ENCODE results near the gene NCOA6. TPM values are rescaled to one million over a fixed set of nuclear protein-coding genes. Genes with fewer than 3 reads are reported as not detected.

The NCOA6 gene
- total RNA-seq, 1 donor from 2014 or later = 80.7 TPM

GRCh38 chr20:34751453-34751852, 74.0 kb downstream of the NCOA6 start:
- no peak for TF ChIP-seq CTCF (IDR thresholded peaks at IDR 0.05; ENCODE audit: unreplicated experiment)
- H3K4me1 Mint-ChIP-seq (ENCODE audit: low read depth) = no peaks in the 10 kb centered on the region
- no peak for DNase-seq (ENCODE audit: low spot score, unreplicated experiment)
- H3K4me3 Mint-ChIP-seq (ENCODE audit: low read depth) = no peak overlapping the region
- peaks cover 28% of the 10 kb centered on the region for H3K36me3 Mint-ChIP-seq (ENCODE audit: insufficient read depth)
- no peaks in the 10 kb centered on the region for H3K9me3 Mint-ChIP-seq (ENCODE audit: low read depth)
- H3K27me3 Mint-ChIP-seq = no peaks in the 10 kb centered on the region
- no peak overlapping the region for H3K27ac Mint-ChIP-seq

- TF ChIP-seq CTCF (IDR thresholded peaks at IDR 0.05; ENCODE audit: unreplicated experiment) = no peak
- H3K27me3 Mint-ChIP-seq = no peaks in the 10 kb centered on the region
Observed at GRCh38 chr20:34750484-34750883, 75.0 kb downstream of the NCOA6 start.

GRCh38 chr20:34748709-34749108, 76.7 kb downstream of the NCOA6 start:
- Mint-ChIP-seq H3K4me3 (ENCODE audit: low read depth) (no peak overlapping the region), H3K9me3 (ENCODE audit: low read depth) (no peaks in the 10 kb centered on the region), H3K36me3 (ENCODE audit: insufficient read depth) (peaks cover 21% of the 10 kb centered on the region), H3K27me3 (no peaks in the 10 kb centered on the region), H3K27ac (no peak overlapping the region), H3K4me1 (ENCODE audit: low read depth) (no peaks in the 10 kb centered on the region)
- no peak for TF ChIP-seq CTCF (IDR thresholded peaks at IDR 0.05; ENCODE audit: unreplicated experiment)
- DNase-seq (ENCODE audit: low spot score, unreplicated experiment) = no peak

More at GRCh38 chr20:34750484-34750883, 75.0 kb downstream of the NCOA6 start:
- peaks cover 27% of the 10 kb centered on the region for H3K36me3 Mint-ChIP-seq (ENCODE audit: insufficient read depth)
- no peaks in the 10 kb centered on the region for H3K4me1 Mint-ChIP-seq (ENCODE audit: low read depth)
- H3K4me3 Mint-ChIP-seq (ENCODE audit: low read depth) = no peak overlapping the region
- no peak for DNase-seq (ENCODE audit: low spot score, unreplicated experiment)
- H3K9me3 Mint-ChIP-seq (ENCODE audit: low read depth) = no peaks in the 10 kb centered on the region
- no peak overlapping the region for H3K27ac Mint-ChIP-seq

GRCh38 chr20:34747479-34747878, 78.0 kb downstream of the NCOA6 start:
- Mint-ChIP-seq H3K4me1 (ENCODE audit: low read depth) (no peaks in the 10 kb centered on the region), H3K27me3 (no peaks in the 10 kb centered on the region), H3K9me3 (ENCODE audit: low read depth) (no peaks in the 10 kb centered on the region), H3K27ac (no peak overlapping the region), H3K36me3 (ENCODE audit: insufficient read depth) (peaks cover 28% of the 10 kb centered on the region), H3K4me3 (ENCODE audit: low read depth) (no peak overlapping the region)
- TF ChIP-seq CTCF (IDR thresholded peaks at IDR 0.05; ENCODE audit: unreplicated experiment) = no peak
- DNase-seq (ENCODE audit: low spot score, unreplicated experiment) = no peak

GRCh38 chr20:34746674-34747073, 78.8 kb downstream of the NCOA6 start:
- no peak for DNase-seq (ENCODE audit: low spot score, unreplicated experiment)
- Mint-ChIP-seq H3K27ac (no peak overlapping the region), H3K4me1 (ENCODE audit: low read depth) (no peaks in the 10 kb centered on the region), H3K4me3 (ENCODE audit: low read depth) (no peak overlapping the region), H3K36me3 (ENCODE audit: insufficient read depth) (peaks cover 27% of the 10 kb centered on the region), H3K9me3 (ENCODE audit: low read depth) (no peaks in the 10 kb centered on the region), H3K27me3 (no peaks in the 10 kb centered on the region)
- TF ChIP-seq CTCF (IDR thresholded peaks at IDR 0.05; ENCODE audit: unreplicated experiment) = no peak
